ENCODE results near the gene ZEB1.

The ZEB1 gene

DNA sequence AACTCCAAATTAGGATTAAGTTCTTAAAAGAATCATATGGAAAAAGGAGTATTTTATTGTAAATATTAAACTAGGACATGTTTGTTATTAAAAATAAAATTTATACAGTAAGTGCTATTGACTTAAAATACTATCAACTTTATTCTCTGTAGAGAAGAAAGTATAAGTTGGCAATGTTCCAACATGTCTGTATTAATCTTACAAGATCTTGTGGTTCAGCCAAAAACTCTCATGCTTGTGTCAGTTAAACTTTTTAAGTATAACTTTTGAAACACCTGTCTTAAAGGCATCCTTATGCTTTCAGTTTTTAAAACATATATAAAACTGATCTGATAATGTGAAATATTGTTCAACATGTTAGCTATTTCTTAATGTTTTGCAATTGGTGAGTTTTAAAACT, 160.7 kb downstream of the ZEB1 start:
- no peaks in the 10 kb centered on the region for H3F3A ChIP-seq (ENCODE audit: insufficient read depth, low read length)
- peak; percentile 10 for DNase-seq
- no peaks in the 10 kb centered on the region for H3K9me3 ChIP-seq (replicated peaks; ENCODE audit: insufficient read depth, low read length)
- no peaks in the 10 kb centered on the region for H3K79me2 ChIP-seq (ENCODE audit: low read length)
- H3K36me3 ChIP-seq (replicated peaks; ENCODE audit: insufficient read depth, low read length) = no peaks in the 10 kb centered on the region; the same call in 1 of the 2 replicates
- no peak overlapping the region for H2AFZ ChIP-seq (ENCODE audit: low read length)
- no peak overlapping the region for H3K4me3 ChIP-seq (ENCODE audit: low read length)
- no peak overlapping the region for H3K27ac ChIP-seq (ENCODE audit: low read length)
- no peaks in the 10 kb centered on the region for H3K27me3 ChIP-seq (replicated peaks; ENCODE audit: insufficient read depth, low read length)
- H3K9ac ChIP-seq (ENCODE audit: low read length) = no peak overlapping the region
- TF ChIP-seq EZH2 (optimal IDR thresholded peaks at IDR 0.05; ENCODE audit: low read depth, low read length) = no peak
- TF ChIP-seq, protein P1, sequence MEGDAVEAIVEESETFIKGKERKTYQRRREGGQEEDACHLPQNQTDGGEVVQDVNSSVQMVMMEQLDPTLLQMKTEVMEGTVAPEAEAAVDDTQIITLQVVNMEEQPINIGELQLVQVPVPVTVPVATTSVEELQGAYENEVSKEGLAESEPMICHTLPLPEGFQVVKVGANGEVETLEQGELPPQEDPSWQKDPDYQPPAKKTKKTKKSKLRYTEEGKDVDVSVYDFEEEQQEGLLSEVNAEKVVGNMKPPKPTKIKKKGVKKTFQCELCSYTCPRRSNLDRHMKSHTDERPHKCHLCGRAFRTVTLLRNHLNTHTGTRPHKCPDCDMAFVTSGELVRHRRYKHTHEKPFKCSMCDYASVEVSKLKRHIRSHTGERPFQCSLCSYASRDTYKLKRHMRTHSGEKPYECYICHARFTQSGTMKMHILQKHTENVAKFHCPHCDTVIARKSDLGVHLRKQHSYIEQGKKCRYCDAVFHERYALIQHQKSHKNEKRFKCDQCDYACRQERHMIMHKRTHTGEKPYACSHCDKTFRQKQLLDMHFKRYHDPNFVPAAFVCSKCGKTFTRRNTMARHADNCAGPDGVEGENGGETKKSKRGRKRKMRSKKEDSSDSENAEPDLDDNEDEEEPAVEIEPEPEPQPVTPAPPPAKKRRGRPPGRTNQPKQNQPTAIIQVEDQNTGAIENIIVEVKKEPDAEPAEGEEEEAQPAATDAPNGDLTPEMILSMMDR (IDR thresholded peaks at IDR 0.05; ENCODE audit: low read length) = no peak
- no peak for TF ChIP-seq EZH2phosphoT487 (IDR thresholded peaks at IDR 0.05; ENCODE audit: low read length)
- H3K9me2 ChIP-seq (replicated peaks; ENCODE audit: insufficient read depth, low read length) = no peaks in the 10 kb centered on the region
- H4K20me1 ChIP-seq (ENCODE audit: insufficient read depth, low read length) = no peaks in the 10 kb centered on the region
- H3K4me2 ChIP-seq (ENCODE audit: low read depth, low read length) = no peak overlapping the region
- no peaks in the 10 kb centered on the region for H3K4me1 ChIP-seq (ENCODE audit: low read length)

DNA sequence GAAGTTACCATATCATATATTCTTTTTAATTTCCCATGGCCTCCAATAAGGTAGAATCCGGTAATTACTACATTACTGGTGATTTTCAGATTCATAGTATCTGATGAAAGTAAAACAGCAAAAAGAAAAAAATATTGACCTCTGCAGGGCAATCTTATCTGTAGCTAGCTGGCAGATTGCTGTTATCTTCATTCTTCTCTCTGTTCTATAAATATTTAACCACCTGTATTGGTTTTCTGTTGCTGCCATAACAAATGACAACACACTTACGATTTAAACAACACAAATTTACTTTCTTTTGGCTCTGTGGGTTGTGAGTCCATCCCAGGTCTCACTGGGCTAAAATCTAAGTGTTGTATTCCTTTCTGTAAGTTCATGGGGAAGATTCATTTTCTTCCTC, 164.5 kb downstream of the ZEB1 start:
- Histone ChIP-seq H2AFZ (ENCODE audit: low read length) (no peak overlapping the region), H3K27me3 (replicated peaks; ENCODE audit: insufficient read depth, low read length) (no peaks in the 10 kb centered on the region), H3K4me2 (ENCODE audit: low read depth, low read length) (no peak overlapping the region), H3K4me3 (ENCODE audit: low read length) (no peak overlapping the region), H3K79me2 (ENCODE audit: low read length) (no peaks in the 10 kb centered on the region), H3K9me3 (replicated peaks; ENCODE audit: insufficient read depth, low read length) (no peaks in the 10 kb centered on the region), H3K27ac (ENCODE audit: low read length) (no peak overlapping the region), H3F3A (ENCODE audit: insufficient read depth, low read length) (no peaks in the 10 kb centered on the region), H3K4me1 (ENCODE audit: low read length) (no peaks in the 10 kb centered on the region), H3K9me2 (replicated peaks; ENCODE audit: insufficient read depth, low read length) (no peaks in the 10 kb centered on the region), H3K36me3 (replicated peaks; ENCODE audit: insufficient read depth, low read length) (no peaks in the 10 kb centered on the region; the same call in 1 of the 2 replicates), H4K20me1 (ENCODE audit: insufficient read depth, low read length) (no peaks in the 10 kb centered on the region), H3K9ac (ENCODE audit: low read length) (no peak overlapping the region)
- TF ChIP-seq EZH2phosphoT487 (IDR thresholded peaks at IDR 0.05; ENCODE audit: low read length) (no peak), EZH2 (optimal IDR thresholded peaks at IDR 0.05; ENCODE audit: low read depth, low read length) (no peak)
- TF ChIP-seq, protein P1 (IDR thresholded peaks at IDR 0.05; ENCODE audit: low read length) = no peak
- DNase-seq = no peak

DNA sequence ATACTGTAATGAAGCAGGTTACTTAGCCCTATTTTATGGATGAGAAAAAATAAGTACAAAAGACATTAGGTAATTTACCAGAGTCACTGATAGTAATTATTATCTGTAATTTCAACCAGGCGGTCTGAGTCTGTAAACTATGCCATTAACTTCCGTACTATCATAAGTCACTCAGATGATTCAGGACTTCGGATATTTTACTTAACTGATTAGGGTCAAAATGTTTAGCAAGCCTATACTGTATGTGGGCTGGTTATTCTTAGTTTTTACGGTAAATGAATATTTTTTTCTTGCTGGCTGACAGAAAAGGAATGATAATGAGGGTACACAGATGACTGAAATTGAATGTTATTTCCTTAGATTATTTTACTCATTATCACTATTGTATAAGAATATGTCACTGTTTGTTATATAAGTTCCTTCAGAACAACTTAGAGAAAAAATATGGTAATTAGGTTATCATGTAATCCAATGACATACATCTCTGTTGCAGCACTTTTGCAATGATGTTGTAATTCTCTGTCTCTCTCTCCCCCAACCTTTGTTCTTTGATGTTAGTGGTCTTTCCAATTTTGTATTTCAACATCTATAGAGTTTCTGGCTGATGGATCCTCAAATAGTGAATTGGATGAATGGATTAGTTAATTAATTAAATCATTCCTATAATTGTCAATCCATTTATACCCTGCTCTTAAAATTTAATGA, 165.6 kb downstream of the ZEB1 start:
- no peaks in the 10 kb centered on the region for H3F3A ChIP-seq (ENCODE audit: insufficient read depth, low read length)

More for the DNA sequence above, 165.6 kb downstream of the ZEB1 start:
- Histone ChIP-seq H3K27me3 (replicated peaks; ENCODE audit: insufficient read depth, low read length) (no peaks in the 10 kb centered on the region), H3K4me1 (ENCODE audit: low read length) (no peaks in the 10 kb centered on the region), H3K9ac (ENCODE audit: low read length) (no peak overlapping the region), H3K4me3 (ENCODE audit: low read length) (no peak overlapping the region), H3K79me2 (ENCODE audit: low read length) (no peaks in the 10 kb centered on the region), H4K20me1 (ENCODE audit: insufficient read depth, low read length) (no peaks in the 10 kb centered on the region), H2AFZ (ENCODE audit: low read length) (no peak overlapping the region), H3K27ac (ENCODE audit: low read length) (no peak overlapping the region), H3K9me3 (replicated peaks; ENCODE audit: insufficient read depth, low read length) (no peaks in the 10 kb centered on the region), H3K36me3 (replicated peaks; ENCODE audit: insufficient read depth, low read length) (no peaks in the 10 kb centered on the region; the same call in 1 of the 2 replicates), H3K9me2 (replicated peaks; ENCODE audit: insufficient read depth, low read length) (no peaks in the 10 kb centered on the region), H3K4me2 (ENCODE audit: low read depth, low read length) (no peak overlapping the region)
- TF ChIP-seq EZH2 (optimal IDR thresholded peaks at IDR 0.05; ENCODE audit: low read depth, low read length) (no peak), EZH2phosphoT487 (IDR thresholded peaks at IDR 0.05; ENCODE audit: low read length) (no peak)
- TF ChIP-seq, protein P1 (IDR thresholded peaks at IDR 0.05; ENCODE audit: low read length) = no peak
- no peak for DNase-seq
